ENCODE results near the gene NOLC1.

NOLC1 gene

GRCh38 chr10:102200751-102201640 lies 48.8 kb downstream of the NOLC1 start:
- Mint-ChIP-seq H3K36me3 (peaks cover under 1% of the 10 kb centered on the region), H3K4me3 (no peak overlapping the region), H3K27ac (no peak overlapping the region), H3K9me3 (peaks cover 2% of the 10 kb centered on the region), H3K4me1 (peaks cover 13% of the 10 kb centered on the region)
- ATAC-seq = no peak
- DNase-seq (ENCODE audit: low spot score in 2 of 2) = no peak

DNA sequence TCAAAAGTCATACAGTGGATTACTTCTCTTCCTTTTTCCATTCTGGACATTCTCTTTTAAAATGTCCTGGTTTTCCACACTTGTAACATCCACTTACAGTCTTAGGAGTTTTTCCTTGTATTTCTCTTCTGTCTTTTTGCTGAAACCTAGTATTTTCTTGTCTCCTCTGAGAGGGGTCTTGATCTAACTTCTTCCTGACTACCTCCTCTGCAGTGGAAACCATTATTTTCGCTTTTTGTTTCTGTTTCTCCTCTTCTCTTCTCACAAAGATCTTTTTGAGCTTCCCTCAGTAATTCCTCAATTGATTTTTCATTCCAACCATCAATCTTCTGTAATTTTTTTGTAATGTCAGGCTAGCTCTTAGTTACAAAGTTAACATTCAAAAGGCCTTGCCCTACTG lies 50.2 kb downstream of the NOLC1 start:
- DNase-seq (ENCODE audit: low spot score in 2 of 2) = no peak
- peak overlapping the region; percentile 1 for H3K27ac Mint-ChIP-seq
- H3K36me3 Mint-ChIP-seq = no peaks in the 10 kb centered on the region
- H3K9me3 Mint-ChIP-seq = peaks cover 2% of the 10 kb centered on the region
- no peak for ATAC-seq
- no peak overlapping the region for H3K4me3 Mint-ChIP-seq
- H3K4me1 Mint-ChIP-seq = peaks cover 6% of the 10 kb centered on the region

DNA sequence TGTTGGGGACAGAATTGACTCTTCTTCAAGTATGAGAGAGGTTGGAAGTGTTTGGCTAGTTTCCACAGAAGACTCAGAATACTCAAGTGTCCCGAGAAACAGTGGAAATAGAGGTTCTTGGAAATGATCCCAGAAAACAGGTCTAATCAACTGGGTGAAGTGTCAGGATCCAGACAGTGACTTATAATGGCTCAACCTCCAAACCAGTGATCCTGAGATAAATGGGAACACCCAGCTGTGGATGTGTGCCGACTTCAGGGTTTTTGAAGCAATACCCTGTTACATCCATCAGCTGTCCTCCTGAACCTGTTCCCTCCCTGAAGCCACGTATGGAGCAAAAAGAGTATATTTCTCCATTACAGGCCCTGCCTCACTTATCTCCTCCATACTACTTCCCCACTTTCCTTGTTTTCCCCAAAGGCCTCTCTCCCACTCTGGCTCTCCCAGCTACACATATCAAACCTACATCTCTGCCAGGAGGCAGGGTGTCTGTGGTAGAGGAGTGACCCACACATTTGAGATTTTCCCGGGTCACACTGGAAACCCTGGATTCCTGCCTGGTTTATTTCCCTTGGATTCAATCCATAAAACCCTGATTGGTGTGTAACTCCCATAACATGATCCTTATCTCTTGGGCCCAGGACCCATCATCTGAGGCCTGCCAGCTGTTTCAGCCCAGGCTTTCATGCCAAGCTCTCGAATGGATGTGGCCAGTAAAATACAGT lies 56.3 kb downstream of the NOLC1 start:
- no peak overlapping the region for H3K4me3 Mint-ChIP-seq
- DNase-seq (ENCODE audit: low spot score in 2 of 2) (no peak), ATAC-seq (no peak)
- H3K27ac Mint-ChIP-seq = no peak overlapping the region
- H3K36me3 Mint-ChIP-seq = no peaks in the 10 kb centered on the region
- H3K9me3 Mint-ChIP-seq = peaks cover 2% of the 10 kb centered on the region
- no peaks in the 10 kb centered on the region for H3K4me1 Mint-ChIP-seq

DNA sequence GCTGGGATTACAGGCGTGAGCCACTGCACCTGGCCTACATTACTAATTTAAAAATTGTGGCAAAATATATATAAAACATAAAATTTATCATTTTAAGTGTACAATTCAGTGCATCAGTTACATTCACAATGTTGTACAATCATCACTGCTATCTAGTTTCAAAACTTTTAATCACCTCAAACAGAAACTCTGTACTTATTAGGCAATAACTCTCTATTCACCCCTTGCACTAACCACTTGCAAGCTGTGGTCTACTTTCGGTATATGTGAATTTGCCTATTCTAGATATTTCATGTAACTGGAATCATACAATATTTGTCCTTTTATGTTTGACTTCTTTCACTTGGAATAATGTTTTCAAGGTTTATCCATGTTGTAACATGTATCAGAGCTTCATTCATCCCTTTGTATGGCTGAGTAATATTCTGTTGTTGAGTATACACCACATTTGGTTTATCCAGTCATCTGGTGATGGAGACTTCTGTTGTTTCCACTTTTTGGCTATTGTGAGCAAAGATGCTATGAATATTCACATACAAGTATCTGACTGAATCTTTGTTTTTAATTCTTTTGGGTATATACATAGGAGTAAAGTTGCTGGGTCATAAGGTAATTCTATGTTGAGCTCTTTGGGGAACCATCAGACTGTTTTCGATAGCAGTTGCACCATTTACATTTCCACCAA lies 59.6 kb downstream of the NOLC1 start:
- Mint-ChIP-seq H3K27ac (no peak overlapping the region), H3K4me1 (no peaks in the 10 kb centered on the region), H3K36me3 (no peaks in the 10 kb centered on the region), H3K9me3 (no peaks in the 10 kb centered on the region), H3K4me3 (no peak overlapping the region)
- no peak for DNase-seq (ENCODE audit: low spot score in 2 of 2)
- peak; percentile 91 for ATAC-seq

All from stimulated activated effector memory CD8-positive, alpha-beta T cell treated with anti-CD3 and anti-CD28 coated beads, Interleukin-12 subunit alpha, Interleukin-12 subunit beta, amount 100 ng/mL, for 72 hours (primary cell).